GOT3 (cell line): ENCODE measurements around the gene FBXO3.
"Not testable (repeated sequence)": the region's sequence is repeated elsewhere in the genome, so short reads cannot be mapped to it uniquely, and the experiment has no call there.

Source experiments
- DNase-seq: peaks from one replicate; lab custom pipeline; 2025; ENCODE audit warnings: mixed read lengths; lab: John Stamatoyannopoulos, UW

FBXO3 gene

GRCh38 chr11:33729072-33729664 is 45.2 kb downstream of the FBXO3 start:
- DNase-seq, result not testable (repeated sequence)

- not testable (repeated sequence) for DNase-seq
Measured at GRCh38 chr11:33727539-33727938, 46.8 kb downstream of the FBXO3 start.

GRCh38 chr11:33725496-33725895 is 48.8 kb downstream of the FBXO3 start:
- no peak for DNase-seq

GRCh38 chr11:33724644-33725035 is 49.7 kb downstream of the FBXO3 start:
- no peak for DNase-seq

GRCh38 chr11:33723238-33723881 is 51.0 kb downstream of the FBXO3 start:
- no peak for DNase-seq

- DNase-seq, result no peak
Measured at GRCh38 chr11:33722590-33723234, 51.6 kb downstream of the FBXO3 start.

GRCh38 chr11:33721984-33722383 is 52.3 kb downstream of the FBXO3 start:
- DNase-seq, result no peak

- no peak for DNase-seq
Measured at GRCh38 chr11:33721426-33721825, 52.9 kb downstream of the FBXO3 start.

- no peak for DNase-seq
Measured at GRCh38 chr11:33719587-33719986, 54.7 kb downstream of the FBXO3 start.

- no peak for DNase-seq
Measured at GRCh38 chr11:33718440-33718839, 55.9 kb downstream of the FBXO3 start.

- no peak for DNase-seq
Measured at GRCh38 chr11:33716243-33716642, 58.1 kb downstream of the FBXO3 start.

- DNase-seq, result no peak
Measured at GRCh38 chr11:33713856-33714398, 60.4 kb downstream of the FBXO3 start.

- no peak for DNase-seq
Measured at GRCh38 chr11:33713151-33713855, 61.0 kb downstream of the FBXO3 start.

GRCh38 chr11:33712436-33712835 is 61.9 kb downstream of the FBXO3 start:
- no peak for DNase-seq

GRCh38 chr11:33709466-33709865 is 64.9 kb downstream of the FBXO3 start:
- DNase-seq, result no peak

GRCh38 chr11:33708985-33709384 is 65.3 kb downstream of the FBXO3 start:
- no peak for DNase-seq

GRCh38 chr11:33707831-33708230 is 66.5 kb downstream of the FBXO3 start:
- DNase-seq, result not testable (repeated sequence)

GRCh38 chr11:33706966-33707365 is 67.4 kb downstream of the FBXO3 start:
- DNase-seq, result no peak

- DNase-seq, result no peak
Measured at GRCh38 chr11:33706546-33706945, 67.8 kb downstream of the FBXO3 start.

- no peak for DNase-seq
Measured at GRCh38 chr11:33704240-33705002, 69.9 kb downstream of the FBXO3 start.

GRCh38 chr11:33703788-33704187 is 70.5 kb downstream of the FBXO3 start:
- no peak for DNase-seq

GRCh38 chr11:33703234-33703633 is 71.1 kb downstream of the FBXO3 start:
- DNase-seq, result no peak
